CD4-positive, CD25-positive, alpha-beta regulatory T cell (primary cell): Measurements from ENCODE around the gene EXOSC6. TPM values are rescaled to one million over a fixed set of nuclear protein-coding genes. Genes with fewer than 3 reads are reported as not detected.
"Not testable (repeated sequence)": the region's sequence is repeated elsewhere in the genome, so short reads cannot be mapped to it uniquely, and the experiment has no call there.

ENCODE experiments used
- ATAC-seq, 2 donors: fragments of 150-1000 bp; cut with Tn5 transposase; one replicate each; pipeline ENCODE4 v1.10.0; 2021; ENCODE audit warnings: low read depth in 2 of 2, moderate number of reproducible peaks in 2 of 2, moderate library complexity in 1 of 2
- DNase-seq, 3 donors: peaks; one replicate each; pipeline versions ENCODE4 v3.0.0 to v3.0.0-alpha.2; 2012 to 2022; ENCODE audit warnings: mixed read lengths in 1 of 3
- H3K27ac ChIP-seq: one replicate; pipeline ENCODE4 v1.7.0; 2013; ENCODE audit warnings: mild to moderate bottlenecking, low read length; ENCODE audit not compliant: insufficient read depth, poor library complexity, severe bottlenecking
- H3K27me3 ChIP-seq: one replicate; pipeline ENCODE4 v1.7.0; 2013; ENCODE audit warnings: low read length; ENCODE audit not compliant: control insufficient read depth, insufficient read depth
- H3K36me3 ChIP-seq: one replicate; pipeline ENCODE4 v1.7.0; 2013; ENCODE audit warnings: mild to moderate bottlenecking, low read length, moderate library complexity; ENCODE audit not compliant: control insufficient read depth, insufficient read depth
- H3K4me1 ChIP-seq: 2 replicates; pipeline ENCODE4 v1.7.0; 2013; ENCODE audit warnings: mild to moderate bottlenecking, low read length; ENCODE audit not compliant: insufficient read depth, control insufficient read depth, poor library complexity, severe bottlenecking
- H3K4me3 ChIP-seq: one replicate; pipeline ENCODE4 v1.7.0; 2013; ENCODE audit warnings: low read depth, mild to moderate bottlenecking, low read length, moderate library complexity
- H3K9me3 ChIP-seq, 2 experiments: 1 replicate in 1 of 2; 2 replicates in 1 of 2; pipeline ENCODE4 v1.7.0; 2013; ENCODE audit warnings: low read length in 2 of 2, mild to moderate bottlenecking in 1 of 2, moderate library complexity in 1 of 2; ENCODE audit not compliant: control insufficient read depth in 2 of 2
- H3K27ac Mint-ChIP-seq, 3 donors: one replicate each; pipeline ENCODE4 v1.8.0; 2020 to 2022; ENCODE audit warnings: mild to moderate bottlenecking in 3 of 3, mixed read lengths in 3 of 3, moderate library complexity in 2 of 3
- H3K27me3 Mint-ChIP-seq: one replicate; pipeline ENCODE4 v1.8.0; 2022; ENCODE audit warnings: mild to moderate bottlenecking, mixed read lengths
- H3K36me3 Mint-ChIP-seq: one replicate; pipeline ENCODE4 v1.8.0; 2020; ENCODE audit warnings: mixed read lengths
- H3K4me1 Mint-ChIP-seq, 4 donors: one replicate each; pipeline ENCODE4 v1.8.0; 2020 to 2022; ENCODE audit warnings: mixed read lengths in 4 of 4, mild to moderate bottlenecking in 1 of 4
- H3K4me3 Mint-ChIP-seq, 4 donors: one replicate each; pipeline ENCODE4 v1.8.0; 2020 to 2022; ENCODE audit warnings: mild to moderate bottlenecking in 4 of 4, mixed read lengths in 4 of 4, moderate library complexity in 3 of 4
- H3K9me3 Mint-ChIP-seq, 7 donors: one replicate each; pipeline ENCODE4 v1.8.0; 2020 to 2022; ENCODE audit warnings: mixed read lengths in 7 of 7, mild to moderate bottlenecking in 3 of 7, moderate library complexity in 2 of 7
- polyA plus RNA-seq, 4 donors: library from polyadenylated mRNA; unstranded; fragments of 300-500 nt; fragmentation: Illumina TruSeq; gene quantifications; one replicate each; pipeline ENCODE4 v1.2.3, GENCODE V29; 2021
- total RNA-seq: library from RNA; stranded (reverse); gene quantifications from one replicate; pipeline ENCODE4 v1.2.3, GENCODE V29; 2022

The EXOSC6 gene
- total and polyA plus RNA-seq, 5 donors from 2014 or later = 5.2 to 29.6 (median 12.2) TPM

- H3K27ac ChIP-seq = peak within 1 kb of the TSS; percentile 82
- H3K4me3 ChIP-seq = peak within 1 kb of the TSS; percentile 90
- DNase-seq (peak; percentile 93 to 99 (median 96)), ATAC-seq (peak; percentile 97 to 99)
- H3K27me3 Mint-ChIP-seq = no peaks in the 10 kb centered on the region
- H3K36me3 ChIP-seq = no peaks in the 10 kb centered on the region
- H3K4me1 Mint-ChIP-seq = peaks cover 7 to 30% (median 15%) of the 10 kb centered on the region in 4 donors
- no peaks in the 10 kb centered on the region for H3K27me3 ChIP-seq
- H3K9me3 Mint-ChIP-seq = no peaks in the 10 kb centered on the region
- peak within 1 kb of the TSS; percentile 97 to 99 (median 99) for H3K4me3 Mint-ChIP-seq
- H3K4me1 ChIP-seq = peaks cover 17% of the 10 kb centered on the region
- H3K27ac Mint-ChIP-seq = peak within 1 kb of the TSS; percentile 96 to 100 (median 99)
- no peaks in the 10 kb centered on the region for H3K36me3 Mint-ChIP-seq
- H3K9me3 ChIP-seq = no peaks in the 10 kb centered on the region
Observed at GRCh38 chr16:70289229-70290094, 37.7 kb upstream of the EXOSC6 start, which contains the start of gene AARS1. Gene AARS1 (minus strand): TSS chr16:70289506. CDS start chr16:70282763, 6,743 bp downstream.

GRCh38 chr16:70287304-70287971 is 35.7 kb upstream of the EXOSC6 start:
- H3K27ac Mint-ChIP-seq = not testable (repeated sequence)
- peaks cover 11 to 47% (median 26%) of the 10 kb centered on the region in 4 donors for H3K4me1 Mint-ChIP-seq

DNA sequence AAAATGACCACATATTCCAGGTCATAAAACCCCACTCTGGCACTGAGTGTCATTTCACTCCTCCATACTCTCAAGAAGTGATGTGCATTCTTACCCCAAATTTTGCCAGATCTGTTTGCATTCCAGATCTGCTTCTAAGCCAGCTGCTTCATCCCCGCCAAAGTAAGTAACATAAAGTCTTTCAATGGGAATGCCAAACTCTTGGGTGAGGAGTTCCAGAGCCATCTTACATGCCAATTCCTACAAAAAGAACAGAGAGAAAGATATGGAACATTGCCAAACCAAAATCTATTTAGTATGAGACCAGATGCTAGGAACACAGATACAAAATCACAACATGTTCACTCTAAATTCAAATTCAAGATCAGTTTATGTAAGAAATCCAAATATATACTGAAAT is 24.7 kb upstream of the EXOSC6 start:
- Histone ChIP-seq H3K4me1 (no peaks in the 10 kb centered on the region), H3K4me3 (no peak overlapping the region), H3K9me3 (no peaks in the 10 kb centered on the region), H3K36me3 (peaks cover 49% of the 10 kb centered on the region), H3K27ac (no peak overlapping the region), H3K27me3 (no peaks in the 10 kb centered on the region)
- Mint-ChIP-seq H3K4me1 (peaks cover 0 to 10% (median 7%) of the 10 kb centered on the region in 4 donors), H3K4me3 (no peak overlapping the region), H3K27ac (peak overlapping the region in 2 of 3 donors; percentile 9 to 17), H3K36me3 (peaks cover 32% of the 10 kb centered on the region), H3K27me3 (no peaks in the 10 kb centered on the region), H3K9me3 (no peaks in the 10 kb centered on the region)
- ATAC-seq (no peak), DNase-seq (no peak)

More at GRCh38 chr16:70287304-70287971, 35.7 kb upstream of the EXOSC6 start:
- H3K9me3 Mint-ChIP-seq, DNase-seq, H3K36me3 ChIP-seq, H3K27me3 Mint-ChIP-seq, H3K27me3 ChIP-seq, H3K27ac ChIP-seq, H3K4me3 ChIP-seq, H3K36me3 Mint-ChIP-seq, ATAC-seq, H3K9me3 ChIP-seq: not testable (repeated sequence)
- peak overlapping the region; percentile 75 to 99 (median 98) for H3K4me3 Mint-ChIP-seq
- peaks cover 29% of the 10 kb centered on the region for H3K4me1 ChIP-seq

GRCh38 chr16:70271696-70272095 is 20.0 kb upstream of the EXOSC6 start:
- no peaks in the 10 kb centered on the region for H3K4me1 ChIP-seq
- no peaks in the 10 kb centered on the region for H3K9me3 ChIP-seq
- no peaks in the 10 kb centered on the region for H3K27me3 ChIP-seq
- no peak for DNase-seq
- no peak for ATAC-seq
- H3K36me3 ChIP-seq = peaks cover 57% of the 10 kb centered on the region
- no peak overlapping the region for H3K4me3 ChIP-seq
- peaks cover 0 to 5% (median 4%) of the 10 kb centered on the region in 4 donors for H3K4me1 Mint-ChIP-seq
- H3K9me3 Mint-ChIP-seq = no peaks in the 10 kb centered on the region
- H3K27ac ChIP-seq = no peak overlapping the region
- H3K36me3 Mint-ChIP-seq = peaks cover 39% of the 10 kb centered on the region
- H3K27ac Mint-ChIP-seq = no peak overlapping the region
- no peak overlapping the region for H3K4me3 Mint-ChIP-seq
- H3K27me3 Mint-ChIP-seq = no peaks in the 10 kb centered on the region

GRCh38 chr16:70270176-70270575 is 18.4 kb upstream of the EXOSC6 start:
- Mint-ChIP-seq H3K27me3 (no peaks in the 10 kb centered on the region), H3K36me3 (peaks cover 38% of the 10 kb centered on the region), H3K4me3 (no peak overlapping the region), H3K4me1 (peaks cover 0 to 5% (median 3%) of the 10 kb centered on the region in 4 donors), H3K27ac (peak overlapping the region in 1 of 3 donors; percentile 26), H3K9me3 (no peaks in the 10 kb centered on the region)
- peaks cover 57% of the 10 kb centered on the region for H3K36me3 ChIP-seq
- no peaks in the 10 kb centered on the region for H3K9me3 ChIP-seq
- H3K27ac ChIP-seq = no peak overlapping the region
- H3K27me3 ChIP-seq = no peaks in the 10 kb centered on the region
- no peak overlapping the region for H3K4me3 ChIP-seq
- DNase-seq (no peak), ATAC-seq (no peak)
- H3K4me1 ChIP-seq = no peaks in the 10 kb centered on the region

- no peak overlapping the region for H3K27ac ChIP-seq
- Mint-ChIP-seq H3K4me1 (peaks cover 0 to 5% (median 3%) of the 10 kb centered on the region in 4 donors), H3K4me3 (no peak overlapping the region), H3K27ac (peak overlapping the region in 1 of 3 donors; percentile 64), H3K9me3 (no peaks in the 10 kb centered on the region), H3K27me3 (no peaks in the 10 kb centered on the region), H3K36me3 (peaks cover 39% of the 10 kb centered on the region)
- no peaks in the 10 kb centered on the region for H3K4me1 ChIP-seq
- no peak overlapping the region for H3K4me3 ChIP-seq
- DNase-seq (no peak), ATAC-seq (no peak)
- H3K27me3 ChIP-seq = no peaks in the 10 kb centered on the region
- H3K9me3 ChIP-seq = no peaks in the 10 kb centered on the region
- H3K36me3 ChIP-seq = peaks cover 58% of the 10 kb centered on the region
Observed at GRCh38 chr16:70269471-70269870, 17.7 kb upstream of the EXOSC6 start.

DNA sequence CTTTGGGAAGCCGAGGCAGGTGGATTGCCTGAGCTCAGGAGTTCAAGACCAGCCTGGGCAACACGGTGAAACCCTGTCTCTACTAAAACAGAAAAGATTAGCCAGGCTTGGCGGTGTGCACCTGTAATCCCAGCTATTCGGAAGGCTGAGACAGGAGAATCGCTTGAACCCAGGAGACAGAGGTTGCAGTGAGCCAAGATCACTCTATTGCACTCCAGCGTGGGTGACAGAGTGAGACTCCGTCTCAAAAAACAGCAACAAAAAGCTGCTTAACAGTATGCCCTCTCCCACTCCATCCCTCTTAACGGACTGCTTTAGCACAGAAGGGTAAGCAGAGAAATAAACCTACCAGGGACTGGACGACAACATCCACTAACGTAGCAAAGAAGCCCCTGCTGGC is 16.2 kb upstream of the EXOSC6 start:
- H3K4me1 Mint-ChIP-seq, H3K4me3 ChIP-seq, H3K9me3 Mint-ChIP-seq, H3K27ac ChIP-seq, DNase-seq, H3K27me3 Mint-ChIP-seq, H3K27me3 ChIP-seq, H3K4me1 ChIP-seq, H3K27ac Mint-ChIP-seq, H3K9me3 ChIP-seq, H3K4me3 Mint-ChIP-seq, ATAC-seq: not testable (repeated sequence)
- peaks cover 32% of the 10 kb centered on the region for H3K36me3 Mint-ChIP-seq
- peaks cover 69% of the 10 kb centered on the region for H3K36me3 ChIP-seq
